NCI-H82 treated with DMSO at 0.1 percent for 48 hours (cell line): ENCODE measurements around the gene OAS2.

Experiments used
- DNase-seq: peaks from one replicate; lab custom pipeline; 2025; ENCODE audit not compliant: unreplicated experiment; lab: John Stamatoyannopoulos, UW

Gene OAS2, protein sequence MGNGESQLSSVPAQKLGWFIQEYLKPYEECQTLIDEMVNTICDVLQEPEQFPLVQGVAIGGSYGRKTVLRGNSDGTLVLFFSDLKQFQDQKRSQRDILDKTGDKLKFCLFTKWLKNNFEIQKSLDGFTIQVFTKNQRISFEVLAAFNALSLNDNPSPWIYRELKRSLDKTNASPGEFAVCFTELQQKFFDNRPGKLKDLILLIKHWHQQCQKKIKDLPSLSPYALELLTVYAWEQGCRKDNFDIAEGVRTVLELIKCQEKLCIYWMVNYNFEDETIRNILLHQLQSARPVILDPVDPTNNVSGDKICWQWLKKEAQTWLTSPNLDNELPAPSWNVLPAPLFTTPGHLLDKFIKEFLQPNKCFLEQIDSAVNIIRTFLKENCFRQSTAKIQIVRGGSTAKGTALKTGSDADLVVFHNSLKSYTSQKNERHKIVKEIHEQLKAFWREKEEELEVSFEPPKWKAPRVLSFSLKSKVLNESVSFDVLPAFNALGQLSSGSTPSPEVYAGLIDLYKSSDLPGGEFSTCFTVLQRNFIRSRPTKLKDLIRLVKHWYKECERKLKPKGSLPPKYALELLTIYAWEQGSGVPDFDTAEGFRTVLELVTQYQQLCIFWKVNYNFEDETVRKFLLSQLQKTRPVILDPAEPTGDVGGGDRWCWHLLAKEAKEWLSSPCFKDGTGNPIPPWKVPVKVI

DNA sequence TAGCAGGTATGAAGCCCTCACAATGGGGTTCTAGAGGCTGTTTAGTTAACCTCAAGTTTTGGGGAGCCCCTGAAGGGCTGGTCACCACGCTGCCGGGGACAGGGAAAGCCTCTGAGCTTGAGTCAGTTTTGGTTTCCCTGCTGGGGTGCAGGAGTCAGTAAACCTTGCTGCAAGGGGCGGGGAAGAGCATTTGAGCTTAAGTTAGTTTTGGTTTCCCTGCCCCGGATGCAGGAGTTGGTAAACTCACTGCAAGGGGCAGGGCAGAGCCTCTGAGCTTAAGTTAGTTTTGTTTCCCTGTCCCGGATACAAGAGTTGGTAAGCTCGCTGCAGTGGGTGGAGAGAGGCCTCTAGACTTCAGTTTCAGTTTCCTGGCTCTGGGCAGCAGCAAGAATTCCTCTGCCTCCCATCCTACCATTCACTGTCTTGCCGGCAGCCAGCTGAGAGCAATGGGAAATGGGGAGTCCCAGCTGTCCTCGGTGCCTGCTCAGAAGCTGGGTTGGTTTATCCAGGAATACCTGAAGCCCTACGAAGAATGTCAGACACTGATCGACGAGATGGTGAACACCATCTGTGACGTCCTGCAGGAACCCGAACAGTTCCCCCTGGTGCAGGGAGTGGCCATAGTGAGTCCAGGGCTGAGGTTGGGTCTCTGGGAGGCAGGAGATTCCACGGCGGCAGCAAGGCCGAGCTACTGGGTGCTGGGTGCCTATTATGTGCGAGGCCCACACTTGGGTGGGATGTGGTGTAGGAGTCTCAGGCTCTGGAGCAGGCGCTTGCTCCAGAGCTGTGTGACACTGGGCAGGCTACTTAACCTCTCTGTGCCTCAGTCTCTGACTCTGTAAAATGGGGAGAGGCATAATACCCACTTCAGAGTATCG, at the start of gene OAS2:
Gene OAS2, plus strand, starts transcription at position 357 of the 878 bp plus-strand sequence. Its CDS starts 90 bp downstream, at position 447.
- no peak for DNase-seq

DNA sequence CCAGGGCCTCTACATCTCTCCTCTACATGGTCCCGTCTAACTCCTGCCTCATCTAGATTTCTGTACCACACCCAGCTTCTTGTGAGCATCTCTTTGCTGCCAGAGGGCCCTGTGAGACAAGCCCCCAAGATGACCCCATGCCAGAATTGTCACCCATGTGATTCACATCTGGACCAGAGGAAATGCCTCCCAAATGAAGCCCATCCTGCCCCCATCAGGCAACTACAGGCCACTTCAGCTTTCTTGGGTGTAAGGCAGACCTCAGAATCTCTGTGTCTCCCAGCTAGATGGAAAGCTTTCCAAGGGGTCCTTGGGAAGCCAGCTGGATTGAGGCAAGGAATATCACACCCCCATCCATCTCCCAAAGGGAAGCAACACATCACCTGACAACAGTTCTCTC, 49.3 kb upstream of the OAS2 start:
- no peak for DNase-seq

DNA sequence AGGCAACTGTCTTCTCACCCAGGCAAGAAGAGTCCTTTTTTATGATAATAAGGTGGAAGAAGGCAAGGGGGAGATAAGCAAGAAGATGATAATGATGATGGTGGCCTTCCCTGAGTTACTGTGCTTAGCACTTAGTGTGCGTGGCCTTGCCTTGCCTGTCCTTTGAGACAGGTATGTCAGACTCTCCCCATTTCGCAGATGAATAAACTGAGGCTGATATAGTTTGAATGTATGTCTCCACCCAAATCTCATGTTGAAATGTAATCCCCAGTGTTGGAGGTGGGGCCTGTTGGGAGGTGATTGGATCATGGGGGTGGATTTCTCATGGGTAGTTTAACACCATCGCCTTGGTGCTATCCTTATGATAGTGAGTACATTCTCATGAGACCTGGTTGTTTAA, 48.6 kb upstream of the OAS2 start:
- no peak for DNase-seq

DNA sequence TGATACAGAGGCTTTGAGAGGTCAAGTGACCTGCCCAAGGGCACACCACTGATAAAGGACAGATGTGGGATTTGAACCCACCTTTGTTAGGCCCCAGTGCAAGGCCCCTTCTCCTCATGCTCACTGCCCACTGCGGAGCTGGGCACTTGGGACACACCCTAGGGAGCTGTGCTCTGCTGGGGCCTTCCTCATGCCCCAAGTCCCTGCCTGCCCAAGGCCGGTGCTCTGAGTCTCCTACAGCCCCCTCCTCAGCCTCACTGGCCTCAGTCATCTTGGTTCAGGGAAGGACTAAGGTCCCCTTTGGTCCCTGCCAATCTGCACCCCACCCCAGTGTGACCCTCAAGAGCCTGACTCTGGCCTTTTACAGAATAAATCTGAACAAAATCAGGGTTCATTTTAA, 48.0 kb upstream of the OAS2 start:
- no peak for DNase-seq

DNA sequence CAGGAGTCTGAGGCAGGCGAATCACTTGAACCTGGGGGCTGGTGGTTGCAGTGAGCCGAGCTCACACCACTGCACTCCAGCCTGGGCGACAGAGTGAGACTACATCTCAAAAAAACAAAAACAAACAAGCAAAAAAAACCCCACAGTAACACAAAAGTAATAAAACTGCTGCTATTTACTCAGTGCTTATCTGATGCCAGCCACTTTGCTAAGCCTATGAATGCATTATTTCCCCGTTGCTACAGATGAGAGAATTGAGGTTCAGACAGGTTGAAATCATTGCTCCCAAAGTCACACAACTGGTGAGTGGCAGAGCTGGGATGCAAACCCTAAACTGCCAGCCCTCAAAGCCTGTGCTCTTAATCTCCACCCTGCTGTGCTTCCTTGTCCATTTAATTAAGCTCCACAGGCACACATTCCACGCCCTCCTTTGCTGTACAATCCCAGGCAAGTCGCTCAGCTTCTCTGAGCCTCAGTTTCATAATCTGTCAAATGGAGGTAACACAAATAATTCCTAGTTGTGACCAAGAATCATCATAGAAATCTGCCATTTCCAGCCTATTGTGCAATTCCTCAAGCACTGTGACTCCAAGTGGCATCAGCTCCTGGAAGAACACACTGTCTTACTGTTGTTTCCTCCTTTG, 45.7 kb upstream of the OAS2 start:
- DNase-seq, result no peak

DNA sequence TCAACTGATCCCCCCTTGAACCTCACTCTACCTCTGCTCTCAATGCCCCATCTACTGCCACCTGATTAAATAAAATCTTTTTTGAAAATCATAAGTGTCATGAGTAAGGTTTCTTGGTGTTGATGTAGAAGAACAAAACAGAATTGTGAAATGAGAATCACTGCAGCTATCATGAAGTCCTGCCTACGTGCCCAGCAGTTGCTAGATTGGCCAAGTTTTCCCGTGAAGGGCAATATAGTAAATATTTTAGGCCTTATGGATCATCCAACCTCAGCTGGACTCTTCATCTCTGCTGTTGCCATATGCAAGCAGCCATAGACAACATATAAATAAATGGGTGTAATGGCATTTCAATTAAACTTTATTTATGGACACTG, 45.2 kb upstream of the OAS2 start:
- no peak for DNase-seq

DNA sequence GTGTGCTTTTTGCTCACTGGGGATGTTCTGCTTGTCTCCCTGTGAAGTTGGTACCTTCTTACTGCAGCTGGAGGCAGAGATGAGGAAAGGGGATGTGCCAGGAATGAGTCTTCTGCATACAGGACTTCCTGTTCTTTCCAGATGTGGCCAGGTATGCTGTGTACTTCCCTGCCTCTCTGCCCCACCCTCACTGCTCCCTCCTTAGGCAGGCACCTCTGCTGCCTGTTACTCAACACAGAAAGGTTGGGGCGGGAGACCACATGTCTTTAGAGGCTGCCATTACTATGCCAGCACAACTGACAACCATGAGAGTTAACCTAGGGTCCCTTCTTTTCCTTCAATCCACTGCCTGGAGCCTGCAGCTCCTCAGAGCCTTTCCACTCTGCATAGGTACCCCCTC, 42.1 kb upstream of the OAS2 start:
- DNase-seq, result no peak

DNA sequence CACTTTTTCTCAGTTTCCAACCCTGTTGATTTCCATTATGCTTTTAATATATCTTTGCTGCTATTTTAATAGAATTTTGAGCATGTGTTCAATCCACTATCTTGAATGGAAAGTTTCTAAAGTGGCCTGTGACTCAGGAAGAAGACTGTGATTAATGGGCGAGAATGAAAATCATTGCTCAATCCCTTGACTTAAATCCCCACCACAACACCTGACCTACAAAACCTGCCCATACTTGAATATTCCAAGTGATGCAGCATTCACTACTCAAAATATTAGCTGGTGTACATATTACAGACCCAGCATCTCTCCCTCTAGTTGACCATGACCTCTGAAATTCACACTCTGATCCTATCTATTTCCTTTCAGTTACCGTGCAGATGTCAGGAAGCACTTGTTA, 41.4 kb upstream of the OAS2 start:
- no peak for DNase-seq

DNA sequence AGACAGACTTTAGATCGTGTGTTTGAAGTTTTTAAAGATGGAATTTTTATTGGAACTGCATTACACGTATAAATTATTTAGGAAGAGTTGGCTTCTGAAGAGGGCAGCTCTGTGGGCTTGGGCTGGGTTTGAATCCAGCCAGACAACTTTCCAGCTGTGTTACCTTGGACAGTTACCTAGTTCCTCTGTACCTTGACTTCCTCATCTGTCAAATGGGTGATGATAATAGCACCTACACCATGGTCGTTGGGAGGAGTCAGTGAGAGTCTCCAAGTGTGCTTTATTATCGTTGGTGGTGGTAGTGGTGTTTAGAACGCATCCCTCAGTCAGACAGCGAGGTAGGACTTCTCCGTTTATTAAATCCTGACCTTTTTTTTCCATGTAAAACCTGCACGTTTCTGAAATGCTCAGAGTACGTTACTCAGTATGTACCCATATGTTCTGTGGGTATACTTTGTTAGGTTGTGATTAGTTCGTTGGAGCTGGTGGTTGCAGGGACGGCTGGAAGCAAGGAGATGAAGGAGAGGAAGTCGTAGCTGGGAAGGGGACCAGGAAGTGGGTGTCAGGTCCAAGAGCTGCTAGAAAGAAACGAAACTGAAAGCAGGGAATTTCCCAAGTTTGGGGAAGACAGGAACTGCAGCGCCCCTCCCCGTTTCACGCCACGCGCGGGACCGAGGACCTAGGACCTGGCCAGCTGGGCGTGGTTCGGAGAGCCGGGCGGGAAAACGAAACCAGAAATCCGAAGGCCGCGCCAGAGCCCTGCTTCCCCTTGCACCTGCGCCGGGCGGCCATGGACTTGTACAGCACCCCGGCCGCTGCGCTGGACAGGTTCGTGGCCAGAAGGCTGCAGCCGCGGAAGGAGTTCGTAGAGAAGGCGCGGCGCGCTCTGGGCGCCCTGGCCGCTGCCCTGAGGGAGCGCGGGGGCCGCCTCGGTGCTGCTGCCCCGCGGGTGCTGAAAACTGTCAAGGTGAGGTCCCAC, 40.3 kb upstream of the OAS2 start, which contains the start of gene OAS3:
Gene OAS3, plus strand, starts transcription at position 734 of the 979 bp plus-strand sequence. Its CDS starts 57 bp downstream, at position 791.
- no peak for DNase-seq

DNA sequence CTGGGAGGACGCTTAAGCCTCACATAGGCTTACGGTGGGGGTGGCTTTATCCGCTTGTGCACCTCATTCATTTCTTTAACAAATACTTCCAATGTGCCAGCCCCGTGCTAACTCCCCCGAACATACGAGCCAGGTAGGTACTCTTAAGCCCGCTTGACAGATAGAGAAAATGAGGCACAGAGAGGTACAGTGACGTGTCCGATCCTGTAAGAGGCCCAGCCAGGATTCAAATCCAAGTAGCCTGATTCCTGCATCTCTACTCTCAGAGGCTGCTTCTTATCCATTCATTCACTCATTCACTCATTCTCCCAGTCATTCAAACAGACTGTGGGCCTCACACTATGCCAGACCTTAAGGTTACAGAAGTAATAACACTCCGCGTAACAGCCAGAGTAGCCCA, 39.6 kb upstream of the OAS2 start:
- no peak for DNase-seq

DNA sequence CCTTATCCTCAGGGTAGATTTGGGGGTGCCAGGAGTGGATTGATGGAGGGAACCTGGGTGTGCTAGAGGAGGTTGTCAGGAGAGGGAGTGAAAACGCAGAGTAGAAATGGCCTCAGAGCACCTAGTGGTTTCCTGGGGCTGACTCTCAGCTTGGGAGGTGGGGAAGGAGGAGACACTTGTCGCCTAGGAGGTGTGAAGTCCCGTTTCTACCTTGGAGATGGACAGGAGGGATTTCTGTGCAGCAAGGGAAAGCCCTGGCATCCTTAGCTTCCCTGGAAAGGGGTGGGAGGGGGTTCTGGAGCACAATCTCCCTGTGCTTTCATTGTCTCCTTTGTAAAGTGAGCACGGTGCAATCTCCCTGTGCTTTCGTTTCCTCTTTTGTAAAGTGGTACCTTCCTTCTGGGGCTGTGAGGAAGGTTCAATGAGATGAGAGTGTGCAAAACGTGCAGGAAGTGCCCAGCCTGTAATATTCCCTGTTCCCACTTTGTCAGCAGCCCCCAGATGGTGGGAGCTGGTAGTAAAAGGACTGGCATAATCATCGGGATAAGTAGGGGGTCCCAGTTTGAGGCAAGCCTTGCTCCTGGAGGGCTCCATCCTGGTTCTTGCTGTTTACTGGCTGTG, 38.4 kb upstream of the OAS2 start:
- no peak for DNase-seq

DNA sequence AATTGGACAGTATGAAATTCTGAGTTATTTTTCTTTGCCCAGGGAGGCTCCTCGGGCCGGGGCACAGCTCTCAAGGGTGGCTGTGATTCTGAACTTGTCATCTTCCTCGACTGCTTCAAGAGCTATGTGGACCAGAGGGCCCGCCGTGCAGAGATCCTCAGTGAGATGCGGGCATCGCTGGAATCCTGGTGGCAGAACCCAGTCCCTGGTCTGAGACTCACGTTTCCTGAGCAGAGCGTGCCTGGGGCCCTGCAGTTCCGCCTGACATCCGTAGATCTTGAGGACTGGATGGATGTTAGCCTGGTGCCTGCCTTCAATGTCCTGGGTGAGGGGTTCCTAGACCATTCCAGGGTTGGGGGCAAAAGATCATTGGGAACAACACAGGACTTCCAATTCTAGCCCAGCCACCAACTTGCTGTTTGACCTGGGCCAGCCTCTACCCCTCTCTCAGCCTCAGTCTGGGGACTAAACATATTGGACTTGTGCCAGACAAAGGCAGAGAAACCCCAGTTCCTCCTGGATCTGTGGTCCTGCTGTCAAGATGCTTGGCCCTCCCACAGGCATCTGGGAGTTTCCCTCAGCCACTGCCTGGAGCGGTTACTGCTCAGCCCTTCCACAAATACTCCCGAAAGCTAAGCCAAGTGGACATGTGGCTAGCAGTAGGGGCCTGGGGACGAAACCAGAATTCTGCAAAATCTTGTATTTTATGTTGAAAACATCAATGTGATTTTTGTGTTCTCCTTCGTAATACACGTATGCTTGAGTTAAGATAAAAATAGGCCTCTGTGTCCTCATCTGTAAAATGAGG, 36.6 kb upstream of the OAS2 start:
- DNase-seq, result no peak

DNA sequence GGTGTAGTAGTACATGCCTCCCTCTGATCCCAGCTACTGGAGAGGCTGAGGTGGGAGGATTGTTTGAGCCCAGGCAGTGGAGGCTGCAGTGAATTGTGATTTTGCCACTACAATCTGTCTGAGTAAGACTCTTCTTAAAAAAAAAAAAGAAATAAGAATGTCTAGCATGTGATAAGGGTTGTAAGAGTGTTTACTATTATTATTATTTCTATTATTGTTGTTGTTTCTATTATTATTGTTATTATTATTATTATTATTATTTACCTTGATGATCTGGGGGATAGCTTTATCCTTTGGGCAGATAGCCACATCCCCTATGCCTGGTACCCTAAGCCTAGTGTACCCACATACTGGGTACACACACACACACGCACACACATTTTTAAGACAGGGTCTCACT, 35.7 kb upstream of the OAS2 start:
- no peak for DNase-seq

DNA sequence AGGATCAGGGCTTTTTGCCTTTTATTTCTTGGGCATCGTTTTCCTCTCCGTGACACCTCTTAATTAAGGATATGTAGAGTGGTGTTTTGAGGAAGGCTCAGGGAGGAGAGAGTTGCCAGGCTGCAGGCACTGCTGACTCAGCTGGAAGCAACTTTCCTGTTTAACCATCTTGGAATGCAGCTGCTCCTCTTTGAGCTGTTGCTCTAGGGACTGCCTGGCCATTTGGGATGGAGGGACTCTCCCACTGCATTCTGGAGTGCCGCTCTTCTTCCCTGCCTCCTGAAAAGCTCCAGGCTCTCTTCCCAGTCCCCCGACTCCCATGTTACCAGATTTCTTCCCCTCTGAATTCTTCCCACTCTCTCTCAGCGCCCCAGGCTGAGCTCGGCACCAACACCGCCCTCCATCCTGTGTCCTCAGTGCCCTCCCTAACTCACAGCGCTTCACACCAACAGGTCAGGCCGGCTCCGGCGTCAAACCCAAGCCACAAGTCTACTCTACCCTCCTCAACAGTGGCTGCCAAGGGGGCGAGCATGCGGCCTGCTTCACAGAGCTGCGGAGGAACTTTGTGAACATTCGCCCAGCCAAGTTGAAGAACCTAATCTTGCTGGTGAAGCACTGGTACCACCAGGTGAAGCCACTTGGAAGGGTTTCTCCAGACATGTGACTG, 34.2 kb upstream of the OAS2 start:
- no peak for DNase-seq

DNA sequence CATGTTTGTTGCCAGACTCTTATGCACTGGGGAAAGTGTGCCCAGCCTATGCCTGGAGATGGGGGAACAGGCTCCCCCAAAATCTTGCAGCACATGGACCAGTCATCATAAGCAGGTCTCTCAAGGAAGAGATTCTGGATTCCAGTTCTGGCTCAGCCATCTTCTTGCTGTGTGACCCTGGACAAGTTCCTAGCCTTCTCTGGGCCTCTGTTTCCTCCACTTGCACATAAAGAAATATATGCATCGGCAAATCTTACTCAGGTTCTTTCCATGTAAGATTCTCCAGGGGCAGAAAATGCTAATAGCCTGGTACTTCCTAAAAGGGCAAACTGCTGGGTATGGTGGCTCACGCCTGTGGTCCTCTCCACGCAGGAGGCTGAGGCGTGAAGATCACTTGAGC, 32.8 kb upstream of the OAS2 start:
- DNase-seq, result no peak

DNA sequence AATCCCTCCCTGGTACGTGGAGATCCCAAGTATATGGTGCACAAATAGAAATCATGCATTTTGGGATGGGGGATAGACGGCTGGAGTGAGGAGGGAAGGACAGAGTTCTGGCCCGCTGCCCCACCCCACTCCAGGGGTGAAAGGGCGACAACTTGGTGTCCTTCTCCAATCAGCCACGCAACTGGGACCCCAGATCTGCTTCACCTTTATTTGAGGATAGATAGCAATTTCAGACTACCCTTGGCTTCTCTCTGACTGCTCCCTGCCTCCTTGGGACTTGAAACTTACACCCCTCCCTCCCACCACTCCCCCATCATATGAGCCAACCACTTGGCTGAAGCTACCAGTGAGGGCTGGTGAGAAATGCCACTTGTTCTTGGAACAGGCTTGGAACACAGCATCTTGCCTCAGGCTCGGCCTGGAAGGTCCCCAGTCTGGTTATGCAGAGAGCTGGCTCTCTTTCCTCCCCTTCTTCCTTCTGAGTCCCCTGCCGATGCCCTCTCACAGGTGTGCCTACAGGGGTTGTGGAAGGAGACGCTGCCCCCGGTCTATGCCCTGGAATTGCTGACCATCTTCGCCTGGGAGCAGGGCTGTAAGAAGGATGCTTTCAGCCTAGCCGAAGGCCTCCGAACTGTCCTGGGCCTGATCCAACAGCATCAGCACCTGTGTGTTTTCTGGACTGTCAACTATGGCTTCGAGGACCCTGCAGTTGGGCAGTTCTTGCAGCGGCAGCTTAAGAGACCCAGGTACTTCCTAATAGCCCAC, 31.9 kb upstream of the OAS2 start:
- no peak for DNase-seq

DNA sequence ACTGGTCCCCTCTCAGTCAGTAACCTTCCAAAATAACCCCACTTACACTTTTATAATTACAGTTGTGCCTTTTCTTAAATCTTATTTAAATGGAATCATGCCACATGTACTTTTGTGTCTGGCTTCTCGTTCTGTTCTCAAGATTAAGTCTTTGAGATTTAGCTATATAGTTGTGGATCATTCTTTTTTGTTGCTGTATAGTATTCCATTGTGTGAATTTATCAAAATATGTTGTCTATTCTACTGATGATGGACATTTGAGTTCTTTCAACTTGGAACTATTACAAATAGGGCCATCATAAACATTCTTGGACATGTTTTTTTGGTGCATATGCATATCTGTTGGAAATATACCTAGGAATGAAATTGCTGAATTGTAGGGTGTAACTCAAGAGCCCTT, 31.0 kb upstream of the OAS2 start:
- DNase-seq, result no peak
